Upper lobe of left lung (tissue), 6 donors: ENCODE measurements around the gene IFNGR2. TPM values are rescaled to one million over a fixed set of nuclear protein-coding genes. Genes with fewer than 3 reads are reported as not detected.
"Not testable (repeated sequence)": the region's sequence is repeated elsewhere in the genome, so short reads cannot be mapped to it uniquely, and the experiment has no call there.

Source experiments
- ATAC-seq, 2 donors: fragments of 200-7000 bp; cut with Tn5 transposase; one replicate each; pipeline ENCODE4 v1.9.1; 2022; ENCODE audit warnings: mild to moderate bottlenecking in 2 of 2, moderate library complexity in 2 of 2; ENCODE audit not compliant: low FRiP score in 2 of 2
- DNase-seq, 2 donors: peaks; one replicate each; pipeline ENCODE4 v3.0.0-alpha.2; 2019 to 2020
- H3K27ac ChIP-seq, 4 donors: fragments of 200-600 bp; sonication (generic); one replicate each; pipeline ENCODE4 v1.5.1; 2016 to 2019
- H3K27me3 ChIP-seq, 4 donors: fragments of 200-600 bp; sonication (generic); one replicate each; pipeline ENCODE4 v1.5.1; 2017 to 2019
- H3K36me3 ChIP-seq, 4 donors: fragments of 200-600 bp; sonication (generic); one replicate each; pipeline ENCODE4 v1.5.1; 2016 to 2019
- H3K4me1 ChIP-seq, 4 donors: fragments of 200-600 bp; sonication (generic); one replicate each; pipeline ENCODE4 v1.5.1; 2018 to 2019
- H3K4me3 ChIP-seq, 4 donors: fragments of 200-600 bp; sonication (generic); one replicate each; pipeline ENCODE4 v1.5.1; 2017 to 2019; ENCODE audit warnings: mild to moderate bottlenecking in 2 of 4, moderate library complexity in 1 of 4
- H3K9me3 ChIP-seq, 4 donors: fragments of 200-600 bp; sonication (generic); one replicate each; pipeline ENCODE4 v1.5.1; 2018 to 2019
- CTCF ChIP-seq, 6 experiments: fragments of 450-650 bp in 4 of 6; fragments of 200-600 bp in 2 of 6; sonication (generic) in 2 of 6; IDR thresholded peaks; one replicate each; pipeline ENCODE4 v1.5.1; 2016 to 2019; ENCODE audit warnings: antibody characterized with exemption in 6 of 6
- EP300 ChIP-seq, 4 donors: sonication (generic); formaldehyde crosslinking; IDR thresholded peaks; one replicate each; pipeline ENCODE4 v1.5.1; 2017; ENCODE audit warnings: antibody characterized with exemption in 4 of 4, control low read depth in 2 of 4
- POLR2A ChIP-seq, 4 donors: fragments of 450-650 bp; IDR thresholded peaks; one replicate each; pipeline ENCODE4 v1.5.1; 2016 to 2017; ENCODE audit warnings: antibody characterized with exemption in 4 of 4, mild to moderate bottlenecking in 2 of 4
- POLR2AphosphoS5 ChIP-seq, 2 donors: sonication (generic); formaldehyde crosslinking; IDR thresholded peaks; one replicate each; pipeline ENCODE4 v1.5.1; 2017; ENCODE audit warnings: antibody characterized with exemption in 2 of 2
- WGBS, 2 donors: methylation state at CpG; one replicate each; pipeline ENCODE4 v1.1.5; 2017 to 2018; 5-methylcytosine and 5-hydroxymethylcytosine counted together
- total RNA-seq, 6 donors: library from RNA; depleted of rRNA in 4 of 6; stranded (reverse); fragments of >200 nt in 4 of 6; gene quantifications; one replicate each; pipeline versions ENCODE4 v1.1.0 to v1.2.1, GENCODE V29; 2016 to 2021
- donor health status: DM: no; HTN: no; CAD: no; lungs with moderate emphysema.
- donor health status: DM: no; HTN: yes; CAD: no; lungs with severe emphysema.

Gene IFNGR2
- total RNA-seq, 6 donors from 2014 or later = 35.6 to 89.8 (median 62.0) TPM

- no peak overlapping the region for H3K4me3 ChIP-seq
- H3K9me3 ChIP-seq = no peaks in the 10 kb centered on the region
- no peaks in the 10 kb centered on the region for H3K27me3 ChIP-seq
- ATAC-seq = no peak
- H3K36me3 ChIP-seq = peaks cover 3 to 56% (median 15%) of the 10 kb centered on the region in 4 donors
- no peak for TF ChIP-seq EP300 (IDR thresholded peaks at IDR 0.05)
- TF ChIP-seq POLR2A (IDR thresholded peaks at IDR 0.05) = no peak
- TF ChIP-seq CTCF (IDR thresholded peaks at IDR 0.05) = no peak
- no peak for TF ChIP-seq POLR2AphosphoS5 (IDR thresholded peaks at IDR 0.05)
- H3K4me1 ChIP-seq = no peaks in the 10 kb centered on the region
- WGBS, 2 donors = 89 to 92% methylated on average over 5 of the region's 5 CpGs
- no peak for DNase-seq
- H3K27ac ChIP-seq = no peak overlapping the region
Observed at GRCh38 chr21:33461538-33462250, 58.5 kb downstream of the IFNGR2 start.

GRCh38 chr21:33469183-33469582 is 66.0 kb downstream of the IFNGR2 start:
- not testable (repeated sequence) for DNase-seq, H3K27me3 ChIP-seq, H3K27ac ChIP-seq, H3K4me3 ChIP-seq, H3K4me1 ChIP-seq, H3K9me3 ChIP-seq, H3K36me3 ChIP-seq, ATAC-seq
- 87 to 91% methylated on average over 4 of the region's 4 CpGs for WGBS, 2 donors

- no peaks in the 10 kb centered on the region for H3K36me3 ChIP-seq
- no peak overlapping the region for H3K27ac ChIP-seq
- no peaks in the 10 kb centered on the region for H3K27me3 ChIP-seq
- WGBS, 2 donors = 89 to 97% methylated on average over 2 of the region's 2 CpGs
- no peaks in the 10 kb centered on the region for H3K9me3 ChIP-seq
- ATAC-seq (no peak), DNase-seq (no peak)
- H3K4me3 ChIP-seq = no peak overlapping the region
- no peak for TF ChIP-seq POLR2AphosphoS5 (IDR thresholded peaks at IDR 0.05)
- no peak for TF ChIP-seq POLR2A (IDR thresholded peaks at IDR 0.05)
- H3K4me1 ChIP-seq = no peaks in the 10 kb centered on the region
Observed at GRCh38 chr21:33470701-33471100, 67.5 kb downstream of the IFNGR2 start.

- Histone ChIP-seq H3K4me1 (peaks cover 5 to 11% (median 8%) of the 10 kb centered on the region in 4 donors), H3K27me3 (no peaks in the 10 kb centered on the region), H3K4me3 (no peak overlapping the region), H3K27ac (no peak overlapping the region), H3K36me3 (no peaks in the 10 kb centered on the region), H3K9me3 (no peaks in the 10 kb centered on the region)
- WGBS, 2 donors = 95 to 98% methylated on average over 3 of the region's 3 CpGs
- DNase-seq (no peak), ATAC-seq (no peak)
- TF ChIP-seq EP300 (IDR thresholded peaks at IDR 0.05) (no peak), CTCF (IDR thresholded peaks at IDR 0.05) (no peak), POLR2A (IDR thresholded peaks at IDR 0.05) (no peak), POLR2AphosphoS5 (IDR thresholded peaks at IDR 0.05) (no peak)
Observed at GRCh38 chr21:33473344-33473743, 70.1 kb downstream of the IFNGR2 start.

- Histone ChIP-seq H3K36me3 (no peaks in the 10 kb centered on the region), H3K4me3 (no peak overlapping the region), H3K4me1 (peaks cover 13 to 19% (median 16%) of the 10 kb centered on the region in 4 donors), H3K27me3 (no peaks in the 10 kb centered on the region), H3K27ac (no peak overlapping the region), H3K9me3 (no peaks in the 10 kb centered on the region)
- ATAC-seq (no peak), DNase-seq (no peak)
- TF ChIP-seq POLR2AphosphoS5 (IDR thresholded peaks at IDR 0.05) (no peak), POLR2A (IDR thresholded peaks at IDR 0.05) (no peak), CTCF (IDR thresholded peaks at IDR 0.05) (no peak), EP300 (IDR thresholded peaks at IDR 0.05) (no peak)
- WGBS, 2 donors = 89 to 90% methylated on average over 7 of the region's 7 CpGs
Observed at GRCh38 chr21:33477066-33477465, 73.9 kb downstream of the IFNGR2 start.

- H3K27ac ChIP-seq = peak overlapping the region in 3 of 4 donors; percentile 97 to 98 (median 98)
- TF ChIP-seq POLR2A (IDR thresholded peaks at IDR 0.05) = no peak
- no peak for TF ChIP-seq EP300 (IDR thresholded peaks at IDR 0.05)
- TF ChIP-seq POLR2AphosphoS5 (IDR thresholded peaks at IDR 0.05) = no peak
- TF ChIP-seq CTCF (IDR thresholded peaks at IDR 0.05) = no peak
- H3K4me3 ChIP-seq = peak overlapping the region in 3 of 4 donors; percentile 90 to 96 (median 93)
- peaks cover 13 to 19% (median 16%) of the 10 kb centered on the region in 4 donors for H3K4me1 ChIP-seq
- no peaks in the 10 kb centered on the region for H3K27me3 ChIP-seq
- no peaks in the 10 kb centered on the region for H3K36me3 ChIP-seq
- H3K9me3 ChIP-seq = no peaks in the 10 kb centered on the region
- 62 to 68% methylated on average over 9 of the region's 9 CpGs for whole genome bisulfite sequencing, 2 donors
- DNase-seq (no peak), ATAC-seq (no peak)
Observed at GRCh38 chr21:33478182-33478581, 75.0 kb downstream of the IFNGR2 start.
